PFSK-1 (cell line): ENCODE results near the gene S100A5.

ENCODE experiments used
- FOXP2 ChIP-seq: optimal IDR thresholded peaks from 2 replicates; pipeline ENCODE3; 2011; ENCODE audit warnings: borderline replicate concordance, control low read depth, inconsistent platforms; ENCODE audit not compliant: insufficient read depth; ENCODE audit errors: extremely low read length, extremely low read depth
- POLR2AphosphoS5 ChIP-seq: IDR thresholded peaks from 2 replicates; pipeline ENCODE4 v1.6.1; 2012; ENCODE audit warnings: low read depth, mild to moderate bottlenecking, control low read depth, low read length, moderate library complexity
- SIN3A ChIP-seq: IDR thresholded peaks from 2 replicates; pipeline ENCODE4 v1.6.1; 2012; ENCODE audit warnings: mild to moderate bottlenecking, low read length, moderate library complexity, borderline replicate concordance; ENCODE audit not compliant: insufficient read depth
- TAF1 ChIP-seq: IDR thresholded peaks from 2 replicates; pipeline ENCODE4 v1.6.1; 2012; ENCODE audit warnings: low read length, control low read depth, borderline replicate concordance; ENCODE audit not compliant: insufficient read depth
- TF ChIP-seq, protein P1 (sequence below), 2 experiments: IDR thresholded peaks; 2 replicates each; pipeline versions ENCODE4 v1.6.1 to v1.8.0; 2011 to 2012; ENCODE audit warnings: low read depth in 2 of 2, low read length in 2 of 2, control low read depth in 1 of 2, inconsistent platforms in 1 of 2, mild to moderate bottlenecking in 1 of 2, moderate library complexity in 1 of 2; ENCODE audit not compliant: insufficient read depth in 1 of 2

S100A5 gene

DNA sequence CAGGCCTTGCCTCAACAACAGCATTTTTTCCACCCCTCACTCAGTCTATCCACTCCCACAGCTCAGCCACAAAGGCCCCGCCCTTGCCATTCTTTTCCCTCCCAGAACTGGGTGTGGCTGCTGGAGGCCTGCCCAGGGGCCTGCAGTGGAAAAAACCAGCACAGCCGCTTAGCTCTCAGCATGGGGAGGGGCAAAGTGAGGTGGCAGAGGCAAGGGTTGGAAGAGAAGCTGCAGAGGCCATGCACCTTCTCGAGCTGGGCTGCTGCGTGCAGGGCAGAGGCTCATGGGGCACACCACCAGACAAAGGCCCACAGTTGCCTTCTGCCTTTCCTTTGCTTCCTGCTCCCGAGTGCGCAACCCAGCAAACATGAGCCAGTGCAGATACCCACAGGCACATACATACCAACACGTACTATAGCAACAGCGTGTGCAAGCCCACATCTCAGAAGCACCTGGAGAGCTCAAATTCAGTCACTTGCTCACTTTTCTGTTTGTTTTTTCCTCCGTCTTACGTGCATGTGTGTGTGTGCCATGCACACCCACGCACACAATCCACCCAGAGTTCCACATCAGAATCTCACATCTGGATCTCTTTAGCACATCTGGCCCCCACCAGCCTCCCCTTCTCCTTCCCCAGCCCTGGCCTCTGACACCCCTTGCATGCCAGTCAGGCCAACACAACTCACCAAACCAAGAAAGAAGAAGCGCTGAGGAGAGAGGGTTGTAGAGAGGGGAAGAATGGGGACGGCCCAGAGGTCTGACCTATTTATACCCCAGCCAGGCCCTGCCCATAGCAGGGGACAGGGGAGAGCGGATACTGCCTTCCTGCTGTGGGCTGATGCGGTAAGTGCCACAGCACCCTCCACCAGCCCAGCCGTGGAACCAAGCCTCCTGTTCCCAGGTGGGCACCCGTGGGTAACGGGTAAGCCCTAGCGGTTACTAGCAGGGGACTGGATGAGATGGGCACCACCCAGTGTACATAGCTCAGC lies 4.6 kb upstream of the S100A5 start, which contains the start of gene S100A4:
S100A4 (minus strand) TSS at position 740 of the 989 bp plus-strand sequence. CDS start 1,012 bp downstream, outside the sequence.
- no peak for TF ChIP-seq TAF1
- TF ChIP-seq, protein P1, sequence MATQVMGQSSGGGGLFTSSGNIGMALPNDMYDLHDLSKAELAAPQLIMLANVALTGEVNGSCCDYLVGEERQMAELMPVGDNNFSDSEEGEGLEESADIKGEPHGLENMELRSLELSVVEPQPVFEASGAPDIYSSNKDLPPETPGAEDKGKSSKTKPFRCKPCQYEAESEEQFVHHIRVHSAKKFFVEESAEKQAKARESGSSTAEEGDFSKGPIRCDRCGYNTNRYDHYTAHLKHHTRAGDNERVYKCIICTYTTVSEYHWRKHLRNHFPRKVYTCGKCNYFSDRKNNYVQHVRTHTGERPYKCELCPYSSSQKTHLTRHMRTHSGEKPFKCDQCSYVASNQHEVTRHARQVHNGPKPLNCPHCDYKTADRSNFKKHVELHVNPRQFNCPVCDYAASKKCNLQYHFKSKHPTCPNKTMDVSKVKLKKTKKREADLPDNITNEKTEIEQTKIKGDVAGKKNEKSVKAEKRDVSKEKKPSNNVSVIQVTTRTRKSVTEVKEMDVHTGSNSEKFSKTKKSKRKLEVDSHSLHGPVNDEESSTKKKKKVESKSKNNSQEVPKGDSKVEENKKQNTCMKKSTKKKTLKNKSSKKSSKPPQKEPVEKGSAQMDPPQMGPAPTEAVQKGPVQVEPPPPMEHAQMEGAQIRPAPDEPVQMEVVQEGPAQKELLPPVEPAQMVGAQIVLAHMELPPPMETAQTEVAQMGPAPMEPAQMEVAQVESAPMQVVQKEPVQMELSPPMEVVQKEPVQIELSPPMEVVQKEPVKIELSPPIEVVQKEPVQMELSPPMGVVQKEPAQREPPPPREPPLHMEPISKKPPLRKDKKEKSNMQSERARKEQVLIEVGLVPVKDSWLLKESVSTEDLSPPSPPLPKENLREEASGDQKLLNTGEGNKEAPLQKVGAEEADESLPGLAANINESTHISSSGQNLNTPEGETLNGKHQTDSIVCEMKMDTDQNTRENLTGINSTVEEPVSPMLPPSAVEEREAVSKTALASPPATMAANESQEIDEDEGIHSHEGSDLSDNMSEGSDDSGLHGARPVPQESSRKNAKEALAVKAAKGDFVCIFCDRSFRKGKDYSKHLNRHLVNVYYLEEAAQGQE (IDR thresholded peaks at IDR 0.05; ENCODE audit: insufficient read depth in 1 of 2, low read depth in 2 of 2, low read length in 2 of 2), result no peak
- TF ChIP-seq FOXP2, result no peak
- no peak for TF ChIP-seq POLR2AphosphoS5
- no peak for TF ChIP-seq SIN3A

DNA sequence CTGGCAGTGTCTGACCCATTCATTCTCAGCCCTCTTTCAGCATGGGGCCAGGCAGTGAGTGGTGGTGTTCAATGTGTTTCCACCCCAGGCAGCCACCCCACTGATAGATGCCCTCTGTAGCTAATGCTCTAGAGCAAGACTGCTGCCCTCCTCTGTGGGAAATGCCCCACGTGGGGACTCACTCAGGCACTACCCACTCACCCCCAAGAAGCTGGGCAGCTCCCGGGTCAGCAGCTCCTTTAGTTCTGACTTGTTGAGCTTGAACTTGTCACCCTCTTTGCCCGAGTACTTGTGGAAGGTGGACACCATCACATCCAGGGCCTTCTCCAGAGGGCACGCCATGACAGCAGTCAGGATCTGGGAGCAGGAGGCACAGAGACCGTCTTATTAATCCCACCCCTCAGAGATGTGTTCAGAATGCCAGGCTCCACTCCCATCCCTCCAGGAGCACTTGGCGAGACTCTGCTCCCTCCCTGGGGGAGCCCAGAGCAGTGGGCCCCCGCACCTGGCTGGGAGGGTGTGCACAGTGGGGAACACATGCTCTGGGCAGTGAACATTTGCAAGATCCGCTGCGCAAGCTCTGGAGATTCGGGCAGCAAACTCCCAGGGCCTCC lies 3.8 kb upstream of the S100A5 start:
- TF ChIP-seq POLR2AphosphoS5 (no peak; the same call in 1 of the 2 replicates), SIN3A (no peak), FOXP2 (no peak), TAF1 (no peak)
- TF ChIP-seq, protein P1 (IDR thresholded peaks at IDR 0.05; ENCODE audit: insufficient read depth in 1 of 2, low read depth in 2 of 2, low read length in 2 of 2), result no peak

DNA sequence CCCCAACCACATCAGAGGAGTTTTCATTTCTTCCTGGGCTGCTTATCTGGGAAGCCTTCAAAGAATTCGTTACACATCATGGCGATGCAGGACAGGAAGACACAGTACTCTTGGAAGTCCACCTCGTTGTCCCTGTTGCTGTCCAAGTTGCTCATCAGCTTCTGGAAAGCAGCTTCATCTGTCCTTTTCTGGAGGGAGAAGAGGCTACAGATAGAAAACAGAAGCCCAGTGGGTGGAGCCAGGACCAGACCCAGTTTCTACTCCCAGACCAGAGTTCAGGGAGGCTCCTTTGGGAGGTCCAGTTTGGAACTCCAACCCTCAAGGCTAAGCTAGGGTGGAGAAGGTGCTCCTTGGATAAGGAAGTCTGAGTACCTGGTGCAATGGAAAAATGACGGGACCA lies 3.0 kb upstream of the S100A5 start:
- TF ChIP-seq FOXP2 (no peak), SIN3A (no peak), TAF1 (no peak), POLR2AphosphoS5 (no peak)
- TF ChIP-seq, protein P1 (IDR thresholded peaks at IDR 0.05; ENCODE audit: insufficient read depth in 1 of 2, low read depth in 2 of 2, low read length in 2 of 2), result no peak

DNA sequence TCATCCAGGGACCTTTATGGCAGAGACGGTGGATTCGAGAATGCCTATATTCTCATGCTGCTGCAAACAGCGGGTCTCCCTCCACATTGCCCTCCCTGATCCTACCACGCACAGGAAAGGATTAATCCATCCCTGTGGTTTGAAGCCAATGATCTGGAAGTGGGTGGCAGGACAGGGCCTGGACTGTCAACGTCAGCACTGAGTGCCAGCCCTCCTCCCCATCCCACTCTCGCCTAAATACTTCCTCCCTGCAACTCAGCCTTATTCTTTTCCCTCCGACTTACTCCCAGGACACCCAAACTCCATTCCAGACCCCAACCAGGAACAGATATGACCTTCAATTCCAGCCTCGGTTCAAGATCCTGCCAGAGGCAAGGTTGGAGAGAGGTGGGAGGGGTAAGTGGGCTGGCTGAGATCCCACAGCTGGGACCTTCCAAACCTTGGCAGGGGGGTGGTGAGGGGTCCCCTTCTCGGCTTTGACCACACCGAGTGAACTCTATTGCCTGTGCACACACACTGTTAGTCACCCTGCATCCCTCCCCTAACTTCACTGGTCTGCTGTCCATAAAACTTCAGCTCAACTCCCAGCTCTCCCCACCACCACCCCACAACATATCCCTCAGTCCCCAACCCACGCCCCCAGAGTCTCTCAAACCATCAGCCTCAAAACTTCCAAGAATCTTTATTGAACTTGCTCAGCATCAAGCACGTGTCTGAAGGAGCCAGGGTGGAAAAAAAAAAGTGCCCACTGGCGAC lies 2.4 kb upstream of the S100A5 start:
- TF ChIP-seq TAF1 (no peak), POLR2AphosphoS5 (no peak), FOXP2 (no peak), SIN3A (no peak)
- TF ChIP-seq, protein P1 (IDR thresholded peaks at IDR 0.05; ENCODE audit: insufficient read depth in 1 of 2, low read depth in 2 of 2, low read length in 2 of 2), result no peak
